ENCODE measurements around the gene ALG9. TPM values are rescaled to one million over a fixed set of nuclear protein-coding genes. Genes with fewer than 3 reads are reported as not detected.
A peak's percentile ranks its signal among the peaks of the same experiment; 100 is the strongest.
"Not testable (repeated sequence)": the region's sequence is repeated elsewhere in the genome, so short reads cannot be mapped to it uniquely, and the experiment has no call there.

ALG9 gene
- total RNA-seq, 1 experiment from 2014 or later: 45.9 TPM

GRCh38 chr11:111796696-111797095, 74.7 kb downstream of the ALG9 start:
- DNase-seq (ENCODE audit: low spot score): no peak

DNA sequence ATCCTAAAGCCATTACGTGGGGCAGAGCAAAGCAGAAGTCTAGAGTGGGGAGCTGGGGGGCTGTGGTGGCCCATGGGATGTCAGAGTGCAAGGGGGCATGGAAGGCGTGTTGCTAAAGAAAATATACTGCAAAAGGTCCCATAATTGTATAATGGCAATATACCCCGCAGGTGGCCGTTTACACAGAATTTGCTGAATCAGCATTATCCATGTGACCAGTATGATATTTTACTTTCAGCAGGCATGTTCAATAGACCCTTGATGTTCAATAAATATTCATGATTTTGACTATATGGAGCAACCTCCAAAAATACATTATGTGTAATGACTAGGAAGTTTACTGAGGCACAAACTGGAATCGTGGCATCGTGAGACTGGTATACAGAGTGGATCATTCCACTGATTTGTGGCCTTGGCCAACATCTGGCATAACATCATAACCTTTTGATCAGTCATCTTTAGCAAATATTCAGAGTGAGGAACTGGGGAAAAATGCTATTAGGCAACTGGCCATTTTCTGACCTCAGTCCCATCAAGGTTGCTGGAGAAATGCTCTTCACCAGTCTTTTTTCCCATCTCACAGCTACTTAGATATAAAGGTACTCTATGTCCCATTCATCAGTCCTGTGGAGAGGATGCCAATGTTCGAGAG, 75.9 kb downstream of the ALG9 start:
- DNase-seq (ENCODE audit: low spot score): no peak

GRCh38 chr11:111793863-111794262, 77.5 kb downstream of the ALG9 start:
- no peak for DNase-seq (ENCODE audit: low spot score)

DNA sequence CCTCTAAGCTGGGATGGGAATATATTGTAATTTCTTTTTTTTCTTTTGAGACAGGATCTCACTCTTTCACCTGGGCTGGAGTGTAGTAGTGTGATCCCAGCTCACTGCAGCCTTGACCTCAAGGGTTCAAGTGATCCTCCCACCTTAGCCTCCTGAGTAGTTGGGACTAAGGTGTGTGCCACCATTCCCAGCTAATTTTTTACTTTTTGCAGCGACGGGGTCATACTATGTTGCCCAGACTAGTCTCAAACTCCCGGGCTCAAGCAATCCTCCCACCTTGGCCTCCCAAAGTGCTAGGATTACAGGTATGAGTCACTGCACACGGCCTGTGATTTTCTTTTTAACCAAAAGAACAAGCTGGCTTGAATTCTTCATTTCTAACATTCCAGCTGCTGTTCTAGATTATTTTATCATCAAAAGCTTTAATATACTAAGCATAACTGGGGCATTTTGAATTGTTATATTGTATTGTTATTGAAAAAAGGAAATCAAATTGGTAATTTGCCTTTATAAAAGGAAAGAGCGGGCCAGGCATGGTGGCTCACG, 78.4 kb downstream of the ALG9 start:
- DNase-seq (ENCODE audit: low spot score): no peak

GRCh38 chr11:111792314-111792713, 79.1 kb downstream of the ALG9 start:
- no peak for DNase-seq (ENCODE audit: low spot score)

- no peak for DNase-seq (ENCODE audit: low spot score)
Measured at GRCh38 chr11:111788464-111788863, 82.9 kb downstream of the ALG9 start.

GRCh38 chr11:111788051-111788450, 83.3 kb downstream of the ALG9 start:
- no peak for DNase-seq (ENCODE audit: low spot score)

GRCh38 chr11:111785886-111786412, 85.4 kb downstream of the ALG9 start:
- DNase-seq (ENCODE audit: low spot score): no peak

- no peak for DNase-seq (ENCODE audit: low spot score)
Measured at GRCh38 chr11:111785076-111785475, 86.3 kb downstream of the ALG9 start.

GRCh38 chr11:111784311-111784710, 87.1 kb downstream of the ALG9 start:
- not testable (repeated sequence) for DNase-seq (ENCODE audit: low spot score)

GRCh38 chr11:111782109-111782741, 89.2 kb downstream of the ALG9 start:
- DNase-seq (ENCODE audit: low spot score): no peak

DNA sequence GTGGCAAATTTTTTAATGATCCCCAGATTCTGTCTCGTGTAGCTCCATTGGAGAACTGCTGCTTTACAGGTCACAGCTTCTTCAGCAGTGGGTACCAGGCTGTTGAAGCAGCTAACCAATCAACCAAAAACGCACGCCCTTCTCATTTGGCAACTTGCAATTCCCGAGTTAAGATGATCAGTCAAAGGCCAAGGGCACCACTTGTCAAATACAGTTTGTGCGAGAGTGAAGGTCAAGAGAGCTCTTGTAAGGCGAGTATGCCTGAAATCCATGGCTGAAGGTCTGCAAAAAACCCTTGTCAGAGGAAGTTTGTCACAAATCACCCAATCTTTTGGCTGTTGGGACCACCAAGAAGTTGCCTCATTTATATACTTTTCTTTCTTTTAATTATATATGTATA, 92.3 kb downstream of the ALG9 start:
- DNase-seq (ENCODE audit: low spot score): no peak

DNA sequence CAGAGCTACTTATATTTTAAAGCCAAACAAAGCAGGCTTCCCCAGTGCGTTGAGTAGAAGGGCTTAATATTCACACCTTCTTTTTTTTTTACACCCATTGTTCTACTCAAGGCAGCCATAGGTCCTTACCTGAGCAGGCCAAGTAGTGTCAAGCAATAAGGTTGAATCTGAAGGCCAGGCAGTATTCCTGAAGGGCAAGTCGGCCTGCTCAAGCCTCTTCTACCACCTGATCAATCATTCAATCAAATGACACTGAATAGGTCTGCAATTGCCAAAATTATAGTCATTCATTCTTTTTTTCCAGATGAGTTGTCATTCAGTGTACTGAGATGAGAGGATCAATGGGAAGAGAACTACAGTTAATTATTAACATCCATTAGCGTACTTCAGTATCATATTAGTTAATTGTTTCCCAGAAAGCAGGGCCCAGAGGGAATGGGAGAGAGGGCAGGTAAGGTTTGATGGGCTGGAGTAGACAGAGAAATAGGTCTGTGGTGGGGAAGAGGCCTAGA, 93.3 kb downstream of the ALG9 start:
- DNase-seq (ENCODE audit: low spot score): no peak

DNA sequence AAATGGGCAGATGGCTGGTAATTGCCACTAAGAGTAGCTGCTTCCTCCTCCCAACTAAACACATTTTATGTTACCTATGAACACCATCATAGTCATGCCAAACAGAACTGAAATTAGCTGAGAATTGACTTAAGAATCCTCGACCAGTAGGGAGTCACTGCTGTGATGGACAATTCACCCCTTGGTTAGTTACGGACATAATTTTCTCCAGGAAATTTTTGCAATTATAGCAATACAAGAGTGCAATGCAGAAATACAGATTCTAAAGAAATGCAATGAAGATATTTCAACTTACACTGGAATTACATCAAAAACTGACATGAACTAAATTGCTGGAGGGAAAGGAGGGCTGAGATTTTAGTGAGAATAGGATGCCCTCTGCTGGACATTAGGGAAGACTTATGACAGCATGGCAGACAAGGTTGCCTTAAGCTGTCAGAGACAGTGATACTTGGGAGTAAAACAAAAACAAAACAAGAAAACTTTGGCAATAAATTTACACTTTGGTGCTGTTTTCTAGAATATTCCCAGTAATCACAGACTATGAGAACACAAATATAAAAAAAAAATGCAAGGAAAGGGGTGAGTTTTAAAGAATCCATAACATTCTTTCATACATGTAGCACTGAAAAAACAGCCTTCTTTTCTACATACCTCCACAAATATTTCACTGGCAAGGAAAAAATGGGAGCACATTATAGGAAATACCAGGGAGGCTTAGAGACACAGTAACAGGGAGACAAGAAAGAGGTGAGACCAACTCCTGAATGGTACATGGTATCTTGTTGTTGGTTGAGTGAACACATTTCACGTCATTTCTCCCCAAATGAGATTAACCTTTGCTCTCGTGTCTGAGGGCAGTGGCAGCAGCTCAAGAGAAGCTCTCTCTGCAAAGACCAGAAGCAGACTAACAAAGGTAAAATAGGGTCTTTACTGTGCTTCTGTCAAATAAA, 94.0 kb downstream of the ALG9 start:
- DNase-seq (ENCODE audit: low spot score): peak; percentile 72

GRCh38 chr11:111776398-111777093, 94.8 kb downstream of the ALG9 start:
- DNase-seq (ENCODE audit: low spot score): no peak

- DNase-seq (ENCODE audit: low spot score): peak; percentile 8
Measured at GRCh38 chr11:111774955-111775710, 96.2 kb downstream of the ALG9 start.

DNA sequence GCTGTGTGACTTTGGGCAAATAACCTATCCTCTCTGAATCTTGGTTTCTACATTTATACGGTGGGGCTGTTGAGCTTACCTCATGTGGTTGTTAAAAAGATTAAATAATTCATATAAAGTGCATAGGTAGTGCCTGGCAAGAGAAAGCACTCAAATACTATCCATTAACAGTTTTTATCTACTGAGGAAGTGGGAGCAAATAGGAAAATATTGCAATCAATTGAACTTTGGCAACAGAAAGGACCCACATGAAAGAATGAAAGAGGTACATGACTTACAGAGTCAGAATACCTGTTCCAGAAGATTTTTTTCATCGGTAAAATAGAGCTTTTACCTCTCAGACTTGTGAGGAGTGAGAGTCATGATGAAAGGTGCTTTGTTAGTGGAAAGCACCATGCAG, 98.8 kb downstream of the ALG9 start:
- no peak for DNase-seq (ENCODE audit: low spot score)

GRCh38 chr11:111771205-111771604, 100.2 kb downstream of the ALG9 start:
- DNase-seq (ENCODE audit: low spot score): not testable (repeated sequence)

DNA sequence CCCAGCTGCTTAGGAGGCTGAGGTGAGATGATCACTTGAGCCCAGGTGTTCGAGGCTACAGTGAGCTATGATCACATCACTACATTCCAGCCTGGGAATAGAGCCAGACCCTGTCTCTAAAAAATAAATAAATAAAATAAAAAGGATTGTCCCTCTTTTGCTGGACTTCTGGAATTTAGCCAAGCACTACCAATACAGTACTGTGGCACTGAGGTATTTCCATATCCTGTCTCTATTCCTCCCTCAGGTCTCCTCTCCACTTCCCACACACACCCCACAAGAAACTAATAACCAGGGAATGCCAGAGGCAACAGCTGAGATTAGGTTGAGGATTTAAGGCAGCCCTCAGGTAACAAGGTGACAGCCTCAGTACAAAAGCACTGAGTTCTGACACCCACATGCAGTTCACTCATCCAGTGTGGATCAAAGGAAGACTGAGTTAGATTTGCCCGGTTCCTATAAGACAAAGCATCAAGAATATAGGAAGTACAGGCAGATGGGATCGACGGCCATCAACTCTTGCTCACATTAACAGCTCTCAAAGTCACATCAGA, 100.7 kb downstream of the ALG9 start:
- DNase-seq (ENCODE audit: low spot score): no peak

GRCh38 chr11:111766834-111767142, 104.6 kb downstream of the ALG9 start:
- no peak for DNase-seq (ENCODE audit: low spot score)
